Neural progenitor cell (in vitro differentiated cells): Measurements from ENCODE around the gene NEUROG1.

Experiments
- EZH2 ChIP-seq: fragments of 200-600 bp; sonication (generic); IDR thresholded peaks from 2 replicates; pipeline ENCODE4 v1.6.1; 2017; ENCODE audit warnings: antibody characterized with exemption, mild to moderate bottlenecking, moderate library complexity
- EZH2phosphoT487 ChIP-seq: fragments of 200-600 bp; sonication (generic); IDR thresholded peaks from 2 replicates; pipeline ENCODE4 v1.6.1; 2017; ENCODE audit warnings: antibody characterized with exemption
- TF ChIP-seq, protein P1 (sequence below): fragments of 200-600 bp; sonication (generic); IDR thresholded peaks from 2 replicates; pipeline ENCODE4 v1.5.1; 2017; ENCODE audit warnings: antibody characterized with exemption, mild to moderate bottlenecking

DNA sequence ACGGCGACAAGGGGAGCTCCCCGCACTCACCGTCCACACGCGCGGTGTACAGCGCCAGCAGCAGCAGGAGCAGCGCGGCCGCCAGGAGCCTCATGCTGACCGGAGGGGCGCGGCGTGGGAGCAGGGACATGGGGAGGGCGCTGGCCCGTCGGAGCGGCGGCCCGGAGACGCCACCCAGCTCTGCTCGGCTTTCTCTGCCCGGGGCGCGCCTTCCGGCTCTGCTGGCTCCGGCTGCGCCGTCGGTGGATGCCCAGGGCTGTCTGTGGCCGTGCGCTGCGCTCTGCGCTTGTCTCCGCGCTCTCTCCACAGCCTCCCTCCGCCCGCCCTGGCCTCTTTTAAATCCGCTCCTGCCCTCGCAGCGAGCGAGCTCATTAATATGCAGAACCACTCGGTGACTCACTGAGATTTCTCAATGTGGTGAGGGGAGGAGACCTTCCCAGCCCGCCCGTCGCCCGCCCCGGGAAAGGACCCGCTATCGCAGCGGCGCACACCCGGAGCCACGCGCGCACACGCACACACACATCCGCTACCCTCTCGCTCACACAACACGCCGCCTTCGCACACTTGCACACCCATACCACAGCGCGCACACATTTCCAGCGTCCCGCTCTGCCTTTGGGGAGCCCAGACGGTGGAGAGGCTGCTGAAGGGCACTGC is 43.0 kb upstream of the NEUROG1 start, which contains the start of gene CXCL14:
- TF ChIP-seq, protein P1, sequence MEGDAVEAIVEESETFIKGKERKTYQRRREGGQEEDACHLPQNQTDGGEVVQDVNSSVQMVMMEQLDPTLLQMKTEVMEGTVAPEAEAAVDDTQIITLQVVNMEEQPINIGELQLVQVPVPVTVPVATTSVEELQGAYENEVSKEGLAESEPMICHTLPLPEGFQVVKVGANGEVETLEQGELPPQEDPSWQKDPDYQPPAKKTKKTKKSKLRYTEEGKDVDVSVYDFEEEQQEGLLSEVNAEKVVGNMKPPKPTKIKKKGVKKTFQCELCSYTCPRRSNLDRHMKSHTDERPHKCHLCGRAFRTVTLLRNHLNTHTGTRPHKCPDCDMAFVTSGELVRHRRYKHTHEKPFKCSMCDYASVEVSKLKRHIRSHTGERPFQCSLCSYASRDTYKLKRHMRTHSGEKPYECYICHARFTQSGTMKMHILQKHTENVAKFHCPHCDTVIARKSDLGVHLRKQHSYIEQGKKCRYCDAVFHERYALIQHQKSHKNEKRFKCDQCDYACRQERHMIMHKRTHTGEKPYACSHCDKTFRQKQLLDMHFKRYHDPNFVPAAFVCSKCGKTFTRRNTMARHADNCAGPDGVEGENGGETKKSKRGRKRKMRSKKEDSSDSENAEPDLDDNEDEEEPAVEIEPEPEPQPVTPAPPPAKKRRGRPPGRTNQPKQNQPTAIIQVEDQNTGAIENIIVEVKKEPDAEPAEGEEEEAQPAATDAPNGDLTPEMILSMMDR, result no peak
- peak; percentile 81 for TF ChIP-seq EZH2phosphoT487
- peak; percentile 84 for TF ChIP-seq EZH2
